GM21619 (cell line): ENCODE data around the gene KCNH2.

ENCODE experiments used
- ATAC-seq: cut with Tn5 transposase; IDR thresholded peaks from one replicate; pipeline ENCODE4 v1.9.1; 2021; ENCODE audit not compliant: unreplicated experiment

KCNH2 gene

DNA sequence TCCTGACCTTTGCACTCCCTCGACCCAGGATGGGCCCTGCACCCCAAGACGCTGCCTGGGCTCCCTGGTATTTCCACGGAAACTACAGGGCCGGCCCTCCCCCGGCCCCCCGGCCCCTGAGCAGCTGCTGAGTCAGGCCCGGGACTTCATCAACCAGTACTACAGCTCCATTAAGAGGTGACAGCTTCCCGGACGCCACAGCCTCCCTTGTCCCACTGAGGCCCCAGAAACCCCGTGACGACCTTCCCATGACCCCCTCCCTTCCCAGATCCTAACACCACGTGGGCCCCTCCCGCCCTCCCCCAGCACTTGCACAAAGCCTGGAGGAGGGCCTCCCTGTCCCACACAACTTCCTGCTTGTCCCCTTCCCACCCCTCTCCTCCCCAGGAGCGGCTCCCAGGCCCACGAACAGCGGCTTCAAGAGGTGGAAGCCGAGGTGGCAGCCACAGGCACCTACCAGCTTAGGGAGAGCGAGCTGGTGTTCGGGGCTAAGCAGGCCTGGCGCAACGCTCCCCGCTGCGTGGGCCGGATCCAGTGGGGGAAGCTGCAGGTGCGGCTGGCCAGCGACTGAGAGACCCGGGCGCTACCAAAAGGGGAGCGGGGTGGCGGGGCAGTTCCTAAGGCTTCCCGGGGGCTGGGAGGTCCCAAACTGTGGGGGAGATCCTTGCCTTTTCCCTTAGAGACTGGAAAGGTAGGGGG, 18.4 kb upstream of the KCNH2 start:
- ATAC-seq: no peak

DNA sequence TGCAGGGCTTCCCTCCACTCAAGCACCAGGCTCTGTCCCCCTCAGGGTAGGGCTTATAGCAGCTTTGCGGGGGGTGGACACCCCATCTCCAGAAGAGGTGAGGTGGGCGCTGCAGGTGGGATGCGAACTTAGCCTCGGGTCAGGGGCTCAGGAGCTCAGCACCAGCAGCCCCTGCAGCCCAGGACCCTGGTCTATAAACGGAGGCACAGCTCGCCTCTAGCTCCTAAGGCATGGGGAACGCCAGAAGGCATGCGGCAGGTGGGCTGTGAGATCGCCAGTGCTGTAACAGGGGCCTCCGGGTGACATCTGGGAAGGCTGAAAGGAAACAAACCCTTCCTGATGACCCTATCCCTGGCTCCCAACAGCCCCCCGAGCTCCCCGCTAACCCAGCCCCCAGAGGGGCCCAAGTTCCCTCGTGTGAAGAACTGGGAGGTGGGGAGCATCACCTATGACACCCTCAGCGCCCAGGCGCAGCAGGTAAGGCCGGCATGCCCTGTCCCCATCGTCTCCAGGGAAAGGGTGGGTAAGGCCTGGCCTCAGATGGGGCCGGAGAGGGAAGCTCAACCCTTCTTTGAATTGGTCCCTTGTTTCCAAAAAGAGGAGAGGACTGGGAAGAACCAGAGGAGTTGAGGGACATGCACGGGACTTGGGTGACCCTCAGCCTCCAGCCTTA, 16.9 kb upstream of the KCNH2 start:
- ATAC-seq: no peak

DNA sequence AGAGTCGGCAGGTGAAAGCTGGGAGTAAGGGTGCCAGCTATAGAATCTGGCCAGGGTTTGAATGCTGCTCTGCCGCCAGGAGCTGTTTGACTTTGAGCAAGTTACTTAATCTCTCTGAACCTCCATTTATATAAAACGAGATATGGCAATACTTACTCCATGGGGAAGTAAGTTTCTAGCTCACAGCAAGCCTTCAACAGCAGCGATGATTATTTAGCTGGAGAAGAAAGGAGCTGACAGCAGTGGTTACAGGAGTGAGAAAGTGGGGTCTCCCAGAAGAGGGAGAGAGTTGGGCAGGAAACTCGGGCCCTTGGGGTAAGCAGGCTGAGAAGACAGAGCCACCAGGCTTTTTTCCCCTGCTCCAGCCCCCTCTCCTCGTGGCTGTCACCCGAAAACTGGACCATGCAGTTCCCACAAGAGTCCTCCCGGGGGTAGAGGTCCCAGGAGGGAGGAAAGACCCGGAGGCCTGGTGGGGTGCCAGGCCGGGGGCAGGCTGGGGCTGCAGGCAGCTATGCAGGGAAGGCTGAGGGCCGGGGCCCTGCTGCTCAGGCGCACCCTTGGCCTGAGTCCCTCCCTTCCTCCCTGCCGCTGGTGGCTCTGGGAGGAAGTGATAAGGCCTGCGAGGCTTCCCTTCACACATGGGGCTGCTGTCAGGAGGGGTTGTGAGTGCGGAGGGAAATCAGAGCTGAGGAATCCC, 16.2 kb upstream of the KCNH2 start:
- no peak for ATAC-seq

DNA sequence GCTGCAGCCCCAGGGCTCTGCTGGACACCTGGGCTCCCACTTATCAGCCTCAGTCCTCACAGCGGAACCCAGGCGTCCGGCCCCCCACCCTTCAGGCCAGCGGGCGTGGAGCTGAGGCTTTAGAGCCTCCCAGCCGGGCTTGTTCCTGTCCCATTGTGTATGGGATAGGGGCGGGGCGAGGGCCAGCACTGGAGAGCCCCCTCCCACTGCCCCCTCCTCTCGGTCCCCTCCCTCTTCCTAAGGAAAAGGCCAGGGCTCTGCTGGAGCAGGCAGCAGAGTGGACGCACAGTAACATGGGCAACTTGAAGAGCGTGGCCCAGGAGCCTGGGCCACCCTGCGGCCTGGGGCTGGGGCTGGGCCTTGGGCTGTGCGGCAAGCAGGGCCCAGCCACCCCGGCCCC, 15.4 kb upstream of the KCNH2 start:
- no peak for ATAC-seq

DNA sequence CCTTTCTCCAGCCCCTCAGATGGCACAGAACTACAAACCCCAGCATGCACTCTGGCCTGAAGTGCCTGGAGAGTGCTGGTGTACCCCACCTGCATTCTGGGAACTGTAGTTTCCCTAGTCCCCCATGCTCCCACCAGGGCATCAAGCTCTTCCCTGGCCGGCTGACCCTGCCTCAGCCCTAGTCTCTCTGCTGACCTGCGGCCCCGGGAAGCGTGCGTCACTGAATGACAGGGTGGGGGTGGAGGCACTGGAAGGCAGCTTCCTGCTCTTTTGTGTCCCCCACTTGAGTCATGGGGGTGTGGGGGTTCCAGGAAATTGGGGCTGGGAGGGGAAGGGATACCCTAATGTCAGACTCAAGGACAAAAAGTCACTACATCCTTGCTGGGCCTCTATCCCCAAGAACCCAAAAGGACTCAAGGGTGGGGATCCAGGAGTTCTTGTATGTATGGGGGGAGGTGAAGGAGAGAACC, 14.7 kb upstream of the KCNH2 start:
- ATAC-seq: peak; percentile 48

DNA sequence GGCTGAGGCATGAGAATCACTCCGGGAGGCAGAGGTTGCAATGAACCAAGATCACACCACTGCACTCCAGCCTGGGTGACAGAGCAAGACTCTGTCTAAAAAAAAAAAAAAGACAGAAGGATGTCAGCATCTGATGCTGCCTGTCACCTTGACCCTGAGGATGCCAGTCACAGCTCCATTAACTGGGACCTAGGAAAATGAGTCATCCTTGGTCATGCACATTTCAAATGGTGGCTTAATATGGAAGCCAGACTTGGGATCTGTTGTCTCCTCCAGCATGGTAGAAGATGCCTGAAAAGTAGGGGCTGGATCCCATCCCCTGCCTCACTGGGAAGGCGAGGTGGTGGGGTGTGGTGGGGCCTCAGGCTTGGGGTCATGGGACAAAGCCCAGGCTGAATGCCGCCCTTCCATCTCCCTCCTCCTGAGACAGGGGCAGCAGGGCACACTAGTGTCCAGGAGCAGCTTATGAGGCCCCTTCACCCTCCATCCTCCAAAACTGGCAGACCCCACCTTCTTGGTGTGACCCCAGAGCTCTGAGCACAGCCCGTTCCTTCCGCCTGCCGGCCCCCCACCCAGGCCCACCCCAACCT, 14.0 kb upstream of the KCNH2 start:
- no peak for ATAC-seq

DNA sequence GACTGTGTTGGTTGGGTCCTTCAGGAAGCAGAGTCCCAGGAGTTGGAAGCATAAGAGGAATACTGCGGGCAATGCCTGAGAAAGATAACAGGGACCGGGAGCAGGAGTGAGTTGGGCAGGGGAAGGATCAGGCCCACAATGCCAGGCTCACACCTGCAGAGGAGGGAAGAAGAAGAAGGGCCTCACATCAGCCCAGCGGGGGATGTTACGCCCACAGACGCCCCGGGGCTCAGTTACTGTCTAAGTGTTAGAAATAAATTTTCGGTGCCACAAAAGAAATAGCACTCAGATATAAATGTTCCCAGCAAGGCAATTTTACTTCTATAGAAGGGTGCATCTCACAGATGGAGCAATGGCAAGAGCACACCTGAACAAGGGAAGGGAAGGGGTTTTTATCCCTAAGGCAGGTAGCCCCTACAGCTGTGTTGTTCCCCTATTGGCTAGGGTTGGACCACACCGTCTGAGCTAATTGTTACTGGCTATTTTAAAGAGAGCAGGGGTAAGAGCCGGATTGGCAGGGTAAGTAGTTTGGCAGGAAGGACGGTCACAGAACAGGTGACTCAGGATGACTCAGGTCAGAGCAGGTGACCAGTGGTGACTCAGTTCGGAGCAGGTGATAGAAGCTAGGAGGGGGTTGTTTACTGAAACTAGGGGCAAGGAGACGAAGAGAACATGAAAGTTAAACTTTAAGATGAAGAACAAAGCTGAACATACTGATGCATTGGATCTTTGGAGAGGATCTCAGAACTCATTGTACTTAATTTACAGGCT, 12.5 kb upstream of the KCNH2 start, which contains the start of gene NOS3:
Gene NOS3 (plus strand): TSS at position 602 of the 771 bp plus-strand sequence. CDS start 2,787 bp downstream, outside the sequence.
- no peak for ATAC-seq

DNA sequence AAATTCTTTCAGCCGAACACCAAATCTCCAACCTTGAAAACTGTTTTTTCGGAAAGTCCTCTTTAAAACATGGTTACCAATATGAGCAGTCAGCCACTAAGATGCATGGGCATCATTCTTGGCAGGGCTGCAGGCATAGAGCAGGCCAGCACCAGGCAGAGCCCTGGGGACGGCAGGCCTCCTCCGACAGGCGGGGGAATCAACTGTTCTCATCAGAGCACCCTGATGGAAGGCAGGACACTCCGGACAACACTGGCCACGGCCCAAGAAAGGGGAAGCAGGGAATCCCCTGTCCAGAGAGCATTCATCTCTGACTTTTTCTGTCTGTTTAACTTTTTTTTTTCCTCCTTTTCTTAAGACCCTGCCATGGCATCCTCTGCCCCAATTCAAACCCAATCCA, 11.3 kb upstream of the KCNH2 start:
- ATAC-seq: no peak

DNA sequence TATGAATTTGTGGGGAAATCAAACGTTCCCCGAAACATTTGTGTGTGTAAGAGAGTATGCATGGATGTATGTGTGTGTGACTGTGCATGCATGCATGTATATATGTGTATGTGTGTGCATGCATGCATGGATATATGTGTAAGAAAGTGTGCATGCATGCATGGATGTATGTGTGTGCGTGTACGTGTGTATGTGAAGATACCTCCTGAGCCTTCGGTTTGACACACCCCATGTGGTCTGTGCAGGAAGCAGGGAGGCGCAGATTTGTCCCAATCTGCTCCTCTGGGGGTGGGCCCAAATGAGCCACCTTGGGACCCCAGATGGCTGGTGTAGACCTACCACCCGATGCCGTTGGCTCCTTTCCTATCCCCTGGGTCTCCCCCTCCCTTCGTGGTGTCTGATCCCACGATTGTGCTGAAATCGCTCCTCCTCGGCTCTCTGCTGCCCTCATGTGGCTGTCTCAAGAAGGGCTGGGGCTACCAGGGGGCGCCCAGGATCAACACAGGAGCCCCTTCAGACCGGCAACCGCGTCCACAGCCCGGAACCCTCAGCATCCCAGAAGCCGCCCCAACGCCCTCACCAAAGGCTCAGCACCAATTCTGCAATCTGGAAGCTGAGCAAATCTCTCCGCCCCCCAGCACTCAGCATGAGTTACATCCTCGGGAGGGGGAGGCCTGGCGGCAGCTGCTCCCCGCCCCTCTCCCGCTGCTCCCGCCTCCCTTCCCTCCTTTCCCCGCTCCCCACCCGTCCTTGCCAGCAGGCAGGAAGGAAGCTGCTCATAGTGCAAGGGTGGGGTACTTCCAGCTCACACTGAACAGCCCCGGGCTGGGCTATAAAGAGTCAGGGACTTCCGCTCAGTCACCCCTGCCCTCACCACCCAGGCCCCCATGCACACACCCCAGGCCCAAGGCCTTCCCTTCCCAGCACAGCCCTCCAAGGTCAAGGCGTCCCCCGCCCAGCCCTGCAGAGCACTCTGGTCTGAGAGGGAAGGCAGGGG, 10.4 kb upstream of the KCNH2 start:
- peak; percentile 47 for ATAC-seq

DNA sequence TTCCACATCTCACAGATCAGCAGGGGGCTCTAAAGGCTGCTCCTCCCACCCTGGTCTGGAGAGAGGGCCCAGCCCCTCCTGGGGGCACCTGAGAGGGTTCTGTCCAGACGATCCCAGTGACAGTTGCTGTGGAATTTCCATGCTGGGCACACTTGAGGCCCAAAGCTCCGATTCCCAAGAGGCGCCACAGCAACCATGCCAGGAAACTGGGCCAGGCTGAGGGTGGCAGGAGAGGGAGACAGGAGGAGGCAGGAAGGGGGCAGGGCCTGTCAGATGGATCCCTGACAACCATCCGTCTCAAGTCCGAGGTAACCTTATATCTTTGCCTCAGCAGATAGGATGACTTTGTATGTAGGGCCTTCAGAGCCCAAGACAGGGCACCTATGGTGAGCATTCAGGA, 8.4 kb upstream of the KCNH2 start:
- no peak for ATAC-seq

DNA sequence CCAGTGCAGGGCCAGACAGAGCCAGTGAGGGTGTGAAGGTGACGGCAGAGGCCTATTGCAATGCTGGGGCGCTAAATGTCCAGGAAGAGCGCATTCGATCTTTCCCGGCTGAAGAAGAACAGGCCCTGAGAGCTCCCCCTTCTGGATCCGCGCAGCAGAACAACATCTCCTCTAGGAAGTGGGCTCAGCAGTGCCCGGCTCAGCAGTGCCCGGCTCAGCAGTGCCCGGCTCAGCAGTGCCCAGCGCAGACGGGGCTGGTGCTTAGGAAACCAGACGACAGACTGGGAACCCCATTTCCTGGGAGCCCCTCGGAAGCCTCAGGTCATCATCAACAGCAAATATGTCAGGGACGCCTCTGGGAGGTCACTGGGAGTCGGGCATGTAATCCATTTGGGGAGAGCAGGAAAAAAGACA, 8.0 kb upstream of the KCNH2 start:
- no peak for ATAC-seq

DNA sequence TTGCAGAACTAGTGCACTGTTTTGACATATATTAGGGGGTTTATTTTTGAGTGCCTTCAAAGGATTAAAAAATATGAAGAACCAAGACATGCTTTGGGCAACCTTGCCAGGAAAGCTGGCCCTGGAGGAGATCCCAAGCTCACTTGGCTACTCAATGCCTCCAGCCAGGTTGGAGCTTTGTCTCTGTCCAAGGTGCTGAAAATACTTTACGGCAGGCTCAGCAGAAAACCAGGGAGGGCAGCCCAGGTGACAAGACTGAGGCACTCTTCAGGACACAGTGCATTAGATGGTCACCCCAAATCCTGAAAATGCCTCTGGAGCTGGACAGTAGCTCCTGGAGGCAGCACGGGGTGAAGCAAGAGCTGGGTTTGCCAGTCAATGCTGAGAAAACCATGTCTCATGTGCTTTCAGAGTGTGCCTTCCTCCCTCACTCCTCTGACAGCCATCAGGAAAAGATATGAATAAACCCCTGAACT, 5.8 kb upstream of the KCNH2 start:
- no peak for ATAC-seq

DNA sequence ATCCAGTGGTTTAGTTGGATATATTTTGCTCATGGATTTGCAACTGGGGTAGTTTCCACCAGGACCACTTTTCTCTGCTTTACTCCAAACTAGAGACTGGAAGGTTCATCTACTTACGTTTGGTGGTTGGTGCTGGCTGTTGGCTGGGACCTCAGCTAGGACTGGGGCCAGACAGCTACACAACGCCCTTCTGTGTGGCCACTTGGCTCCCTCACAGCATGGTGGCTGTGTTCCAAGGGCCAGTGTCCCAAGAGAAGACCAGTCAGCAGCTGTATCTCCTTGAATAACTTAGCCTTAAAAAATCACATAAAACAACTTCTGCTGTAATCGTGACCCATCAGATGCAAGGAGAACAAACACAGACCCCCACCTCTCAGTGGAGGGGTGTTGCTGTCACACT, 4.2 kb upstream of the KCNH2 start:
- ATAC-seq: no peak

DNA sequence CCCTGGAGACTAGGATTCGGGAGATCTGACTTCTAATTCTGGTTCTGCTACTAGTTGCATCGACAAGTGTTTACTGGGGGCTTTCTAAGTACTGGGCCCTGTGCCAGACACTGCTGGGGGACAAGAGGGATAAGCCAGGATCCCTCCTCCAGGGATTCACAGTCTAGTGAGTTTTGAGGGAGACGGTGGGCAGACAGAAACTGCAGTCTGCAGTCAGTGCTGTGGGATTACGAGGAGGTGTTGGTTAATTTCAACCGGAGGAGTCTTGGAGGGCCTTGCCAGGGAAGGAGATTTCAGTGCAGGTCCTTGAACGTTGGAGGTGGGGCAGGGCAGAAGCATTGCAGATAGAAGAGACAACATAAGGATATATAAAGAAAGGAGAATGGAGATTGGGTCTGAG, 3.5 kb upstream of the KCNH2 start:
- ATAC-seq: no peak

DNA sequence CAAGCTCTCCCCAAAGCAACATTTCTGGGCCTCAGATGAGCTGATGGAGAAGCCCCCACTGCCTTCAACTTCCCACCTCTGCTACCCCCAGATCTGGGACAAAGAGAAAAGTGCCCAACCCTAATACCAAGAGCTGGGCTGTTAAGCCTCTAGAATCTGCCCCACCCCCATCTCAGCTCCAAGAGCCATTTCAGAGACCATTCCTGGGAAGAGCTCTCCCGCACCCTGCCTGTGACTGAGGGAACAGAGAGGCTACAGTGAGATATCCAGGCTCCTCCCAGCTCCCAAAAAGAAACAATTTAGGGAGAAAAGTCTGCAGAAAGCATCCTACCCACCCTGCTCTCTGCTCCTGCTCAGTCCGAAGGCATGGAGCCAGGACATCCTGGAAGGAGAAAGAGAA, 2.5 kb upstream of the KCNH2 start:
- ATAC-seq: no peak

DNA sequence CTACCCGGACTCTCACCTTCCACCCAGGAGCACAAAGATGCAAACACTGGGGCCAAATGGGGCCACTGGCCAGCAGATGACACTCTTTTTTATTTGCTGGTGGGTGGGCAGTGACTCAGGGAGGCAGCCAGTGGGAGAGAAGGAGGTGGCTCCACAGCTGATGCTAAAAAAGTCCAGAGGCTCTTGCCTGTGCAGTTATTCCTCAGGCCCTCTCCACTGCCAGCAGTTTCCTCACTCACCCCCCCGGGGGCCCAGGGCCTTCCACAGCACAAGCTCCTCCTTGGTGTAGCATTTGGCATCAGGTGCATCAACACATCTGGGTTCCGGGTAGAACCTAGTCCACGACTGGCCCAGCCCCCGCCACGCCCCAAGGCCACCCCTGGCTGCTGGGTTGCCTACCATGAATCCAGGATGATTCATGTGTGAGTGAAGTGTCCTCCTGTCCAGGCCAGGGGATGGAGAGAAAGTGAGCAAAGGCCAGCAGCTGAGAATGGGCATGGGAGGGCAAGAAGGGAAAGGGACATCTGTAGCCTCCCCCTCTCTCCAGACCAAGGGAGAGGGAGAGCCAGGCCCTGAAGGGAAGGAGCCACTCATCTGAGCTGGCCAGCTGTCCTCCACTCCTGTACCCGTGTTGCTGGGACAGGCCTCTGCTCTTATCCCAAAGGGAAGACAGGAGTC, 1.7 kb upstream of the KCNH2 start:
- ATAC-seq: no peak

DNA sequence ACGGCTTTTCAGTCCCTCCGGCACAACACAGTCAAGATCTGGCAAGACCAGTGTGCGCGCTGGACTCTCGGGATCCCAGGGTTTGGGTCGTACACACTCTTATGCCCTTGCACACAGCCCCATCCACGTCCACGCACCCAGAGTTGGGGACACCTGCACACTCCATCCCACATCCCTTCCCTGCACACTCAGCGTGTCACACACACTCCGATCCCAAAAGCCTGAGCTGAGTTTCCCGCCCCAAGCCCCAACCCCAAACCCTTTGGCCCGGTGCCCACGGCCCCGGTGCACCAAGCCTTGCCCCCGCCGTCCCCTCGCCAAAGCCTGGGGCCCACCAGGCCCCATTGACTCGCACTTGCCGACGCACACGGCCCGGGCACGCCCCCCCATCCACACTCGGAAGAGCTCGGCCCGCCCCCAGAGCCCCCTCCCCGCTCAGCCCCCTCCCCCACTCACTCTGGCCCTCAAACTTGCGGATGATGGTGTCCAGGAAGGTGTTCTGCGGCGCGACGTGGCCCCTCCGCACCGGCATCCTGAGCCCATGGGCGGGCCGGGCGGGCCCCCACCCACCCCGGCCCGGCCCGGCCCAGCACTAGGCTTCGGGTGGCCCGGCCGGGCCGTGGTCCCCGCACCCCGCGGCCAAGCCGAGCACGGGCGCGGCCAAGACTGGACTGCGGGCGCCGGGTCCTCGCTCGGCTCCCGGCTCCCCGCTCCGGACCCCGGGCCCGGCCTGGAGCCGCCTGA, 567 bp downstream of the KCNH2 start:
- ATAC-seq: no peak
